Heart left ventricle (tissue), 16 donors: Measurements from ENCODE around the gene FOXM1. TPM values are rescaled to one million over a fixed set of nuclear protein-coding genes. Genes with fewer than 3 reads are reported as not detected.
A peak's percentile ranks its signal among the peaks of the same experiment; 100 is the strongest.

Experiments
- ATAC-seq, 4 donors: fragments of 200-7000 bp; cut with Tn5 transposase; one replicate each; pipeline ENCODE4 v1.9.1; 2020 to 2022; ENCODE audit warnings: moderate library complexity in 4 of 4, mild to moderate bottlenecking in 3 of 4, moderate number of reproducible peaks in 1 of 4
- DNase-seq, 5 donors: peaks; one replicate each; pipeline ENCODE4 v3.0.0-alpha.2; 2020
- H3K27ac ChIP-seq, 12 donors: fragments of 200-600 bp; sonication (generic) in 4 of 12; one replicate each; pipeline versions ENCODE4 v1.5.0 to v1.8.0; 2016 to 2022; ENCODE audit warnings: mild to moderate bottlenecking in 2 of 12
- H3K27me3 ChIP-seq, 9 donors: fragments of 200-600 bp; sonication (generic) in 2 of 9; one replicate each; pipeline versions ENCODE4 v1.5.1 to v1.8.0; 2016 to 2022; ENCODE audit warnings: mild to moderate bottlenecking in 3 of 9
- H3K36me3 ChIP-seq, 9 donors: fragments of 200-600 bp; sonication (generic) in 2 of 9; one replicate each; pipeline versions ENCODE4 v1.5.0 to v1.8.0; 2018 to 2022; ENCODE audit warnings: mild to moderate bottlenecking in 2 of 9
- H3K4me1 ChIP-seq, 12 donors: fragments of 200-600 bp; sonication (generic) in 4 of 12; one replicate each; pipeline versions ENCODE4 v1.5.0 to v1.8.0; 2016 to 2022; ENCODE audit warnings: mild to moderate bottlenecking in 3 of 12
- H3K4me3 ChIP-seq, 12 donors: fragments of 200-600 bp; sonication (generic) in 4 of 12; one replicate each; pipeline versions ENCODE4 v1.5.0 to v1.8.0; 2017 to 2022; ENCODE audit warnings: mild to moderate bottlenecking in 9 of 12, moderate library complexity in 4 of 12
- H3K9me3 ChIP-seq, 12 donors: fragments of 200-600 bp; sonication (generic) in 4 of 12; one replicate each; pipeline versions ENCODE4 v1.5.0 to v1.8.0; 2016 to 2022; ENCODE audit warnings: mild to moderate bottlenecking in 1 of 12
- POLR2A ChIP-seq, 2 donors: fragments of 450-650 bp; IDR thresholded peaks; one replicate each; pipeline ENCODE4 v1.6.1; 2017; ENCODE audit warnings: antibody characterized with exemption in 2 of 2, mild to moderate bottlenecking in 2 of 2, moderate library complexity in 2 of 2
- WGBS, 4 donors: extraction: QIAGEN DNeasy Blood & Tissue Kit in 2 of 4; methylation state at CpG; one replicate each; pipeline versions ENCODE4 v1.1.5 to v1.1.7; 2013 to 2018; 5-methylcytosine and 5-hydroxymethylcytosine counted together
- intact Hi-C, 10 donors: fragments of 100-400 bp; cut with DNase I; formaldehyde crosslinking; loops; one replicate each; pipeline versions ENCODE4 v1.11.1 to v1.14.2; 2022
- polyA plus RNA-seq, 2 donors: library from polyadenylated mRNA; stranded (reverse); fragments of 200-250 nt; gene quantifications; one replicate each; pipeline ENCODE4 v1.2.3, GENCODE V29; 2013
- total RNA-seq, 9 donors: library from RNA; depleted of rRNA in 2 of 9; stranded (reverse); fragments of >200 nt in 2 of 9; fragmentation: NEBNext Ultra II Directional in 3 of 9; extraction: Animal tissue kit (Norgen Biotek cat#: 25700) in 3 of 9; gene quantifications; one replicate each; pipeline versions ENCODE4 v1.1.0 to v1.2.4, GENCODE V29; 2016 to 2023
- TF ChIP-seq, protein P1 (sequence below), 12 donors: fragments of 200-600 bp; sonication (generic) in 4 of 12; IDR thresholded peaks; one replicate each; pipeline versions ENCODE4 v1.5.0 to v1.8.0; 2018 to 2022; ENCODE audit warnings: antibody characterized with exemption in 12 of 12, mild to moderate bottlenecking in 5 of 12
- donor health status: ischemic (EF 13 %, LVEDD 7.1; RV severe dilation, severe dysfunction).
- donor health status: healthy with polysubstance abuse.
- donor health status: DM: no; HTN: yes; CAD: no.
- donor health status: DM: no; HTN: no; CAD: no.
- donor health status: ischemic (EF 25% LVEDD 6.9; RV normal size, moderate dysfunction).
- donor health status: ischemic (EF 25% LVEDD 5.7; RV mildly dilated, moderate dysfunction).
- donor health status: healthy.
- donor health status: DM: yes; HTN: yes; CAD: no.
- donor health status: ischemic (EF 35%, LVEDD 5.7; RV mildly dilated, moderate dysfunction).
- donor health status: nonischemic (EF 11% LVEDD 7.7; RV severe dilation, severe dysfunction).
- donor health status: DM: yes; HTN: yes; CAD: no.
- donor health status: PGD.
- donor health status: ischemic (EF 29% LVEDD 5.4; RV normal size, mild dysfunction).
- donor health status: nonischemic (EF 23%, LVEDD 6.1; RV moderate dilation, normal function).

The FOXM1 gene
- total and polyA plus RNA-seq, 11 donors, result 0.08 to 13.5 (median 0.38) TPM

DNA sequence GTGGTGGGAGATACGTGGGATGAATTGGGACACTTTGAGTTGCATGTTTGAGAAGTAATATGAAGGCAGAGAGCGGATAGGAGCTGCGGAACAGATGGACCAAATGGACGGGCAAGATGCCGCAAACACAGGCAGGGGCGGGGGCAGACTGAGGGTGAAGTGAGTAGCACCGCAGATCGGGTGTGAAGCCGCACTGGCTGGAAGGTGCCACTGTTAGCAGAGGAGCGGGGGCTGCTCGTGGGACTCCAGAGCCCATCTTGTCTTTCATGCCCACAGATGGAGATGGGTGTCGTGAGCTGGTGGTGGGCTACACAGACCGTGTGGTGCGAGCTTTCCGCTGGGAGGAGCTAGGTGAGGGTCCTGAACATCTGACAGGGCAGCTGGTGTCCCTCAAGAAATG is 57.2 kb downstream of the FOXM1 start:
- H3K27ac ChIP-seq, result no peak overlapping the region
- H3K4me3 ChIP-seq, result no peak overlapping the region
- H3K27me3 ChIP-seq, result no peaks in the 10 kb centered on the region
- 92 to 96% (median 95%) methylated on average over 15 of the region's 15 CpGs for WGBS, 4 donors
- peaks cover 0 to 2% (median 0%) of the 10 kb centered on the region in 12 donors for H3K4me1 ChIP-seq
- no peak for TF ChIP-seq POLR2A (IDR thresholded peaks at IDR 0.05)
- TF ChIP-seq, protein P1, sequence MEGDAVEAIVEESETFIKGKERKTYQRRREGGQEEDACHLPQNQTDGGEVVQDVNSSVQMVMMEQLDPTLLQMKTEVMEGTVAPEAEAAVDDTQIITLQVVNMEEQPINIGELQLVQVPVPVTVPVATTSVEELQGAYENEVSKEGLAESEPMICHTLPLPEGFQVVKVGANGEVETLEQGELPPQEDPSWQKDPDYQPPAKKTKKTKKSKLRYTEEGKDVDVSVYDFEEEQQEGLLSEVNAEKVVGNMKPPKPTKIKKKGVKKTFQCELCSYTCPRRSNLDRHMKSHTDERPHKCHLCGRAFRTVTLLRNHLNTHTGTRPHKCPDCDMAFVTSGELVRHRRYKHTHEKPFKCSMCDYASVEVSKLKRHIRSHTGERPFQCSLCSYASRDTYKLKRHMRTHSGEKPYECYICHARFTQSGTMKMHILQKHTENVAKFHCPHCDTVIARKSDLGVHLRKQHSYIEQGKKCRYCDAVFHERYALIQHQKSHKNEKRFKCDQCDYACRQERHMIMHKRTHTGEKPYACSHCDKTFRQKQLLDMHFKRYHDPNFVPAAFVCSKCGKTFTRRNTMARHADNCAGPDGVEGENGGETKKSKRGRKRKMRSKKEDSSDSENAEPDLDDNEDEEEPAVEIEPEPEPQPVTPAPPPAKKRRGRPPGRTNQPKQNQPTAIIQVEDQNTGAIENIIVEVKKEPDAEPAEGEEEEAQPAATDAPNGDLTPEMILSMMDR (IDR thresholded peaks at IDR 0.05), result no peak
- H3K9me3 ChIP-seq, result no peaks in the 10 kb centered on the region
- intact Hi-C loops, result loop anchor here in 1 of 10 donors (5.0 kb wide), 1 partner anchor 52 kb away; no protein-coding TSS in a partner anchor
- DNase-seq (no peak), ATAC-seq (no peak)
- peaks cover 0 to 91% (median 73%) of the 10 kb centered on the region in 9 donors for H3K36me3 ChIP-seq

DNA sequence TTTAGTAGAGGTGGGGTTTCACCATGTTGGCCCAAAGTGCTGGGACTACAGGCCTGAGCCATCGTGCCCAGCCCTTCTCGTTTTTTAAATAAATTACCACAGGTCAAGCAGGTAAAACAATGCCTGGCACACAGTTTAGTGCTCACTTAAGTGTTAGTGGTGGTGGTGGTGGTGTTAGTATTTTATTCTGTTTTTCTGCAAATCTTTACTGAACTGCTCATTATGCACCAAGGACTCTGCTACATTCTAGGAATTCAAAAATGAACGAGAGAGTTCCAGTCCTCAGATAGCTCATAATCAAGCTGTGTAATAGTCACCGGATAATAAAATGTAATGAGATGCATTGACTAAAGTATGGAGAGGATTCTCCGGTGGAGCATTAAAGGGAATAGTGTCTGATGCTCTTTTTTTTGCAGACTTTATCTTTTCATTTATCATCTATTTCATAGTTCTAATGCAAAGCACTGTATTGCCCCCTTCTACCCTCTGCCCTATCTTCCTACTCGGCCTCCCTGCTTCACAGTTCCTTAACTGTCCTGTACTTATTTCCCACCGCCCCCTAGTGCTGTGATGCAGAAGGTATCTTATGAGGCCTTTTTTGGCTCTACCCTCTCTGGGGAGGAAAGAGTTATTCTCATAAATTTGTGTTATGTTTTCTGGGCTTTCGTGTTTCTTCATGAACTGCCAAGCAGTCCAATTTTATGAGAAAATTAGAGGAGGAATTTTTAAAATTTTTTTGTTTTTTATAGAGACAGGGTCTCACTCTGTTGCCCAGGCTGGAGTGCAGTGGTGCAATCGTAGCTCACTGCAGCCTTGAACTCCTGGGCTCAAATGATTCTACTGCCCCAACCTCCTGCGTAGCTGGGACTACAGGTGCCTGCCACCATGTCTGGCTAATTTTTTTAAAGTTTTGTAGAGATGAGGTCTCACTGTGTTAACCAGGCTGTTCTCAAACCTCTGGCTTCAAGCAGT is 63.5 kb downstream of the FOXM1 start:
- peaks cover 0 to 23% (median 17%) of the 10 kb centered on the region in 12 donors for H3K4me1 ChIP-seq
- intact Hi-C loops, result loop anchor here in 3 of 10 donors (2.0 kb wide), 2 partner anchors 17 to 19 kb away; partner anchors contain the start of gene FKBP4 (in 2 of the 3)
- no peaks in the 10 kb centered on the region for H3K9me3 ChIP-seq
- peak overlapping the region; percentile 53 to 90 (median 72) for H3K4me3 ChIP-seq
- WGBS, 4 donors, result 17 to 19% (median 18%) methylated on average over 10 of the region's 10 CpGs
- DNase-seq (peak in 2 of 5 donors; percentile 33 to 60), ATAC-seq (peak in 2 of 4 donors; percentile 47 to 50)
- peak overlapping the region; percentile 77 to 98 (median 95) for H3K27ac ChIP-seq
- H3K36me3 ChIP-seq, result peaks cover 0 to 33% (median 16%) of the 10 kb centered on the region in 9 donors
- TF ChIP-seq POLR2A (IDR thresholded peaks at IDR 0.05), result no peak
- TF ChIP-seq, protein P1 (IDR thresholded peaks at IDR 0.05), result peak in 11 of 12 donors; percentile 29 to 64 (median 55)
- H3K27me3 ChIP-seq, result no peaks in the 10 kb centered on the region

DNA sequence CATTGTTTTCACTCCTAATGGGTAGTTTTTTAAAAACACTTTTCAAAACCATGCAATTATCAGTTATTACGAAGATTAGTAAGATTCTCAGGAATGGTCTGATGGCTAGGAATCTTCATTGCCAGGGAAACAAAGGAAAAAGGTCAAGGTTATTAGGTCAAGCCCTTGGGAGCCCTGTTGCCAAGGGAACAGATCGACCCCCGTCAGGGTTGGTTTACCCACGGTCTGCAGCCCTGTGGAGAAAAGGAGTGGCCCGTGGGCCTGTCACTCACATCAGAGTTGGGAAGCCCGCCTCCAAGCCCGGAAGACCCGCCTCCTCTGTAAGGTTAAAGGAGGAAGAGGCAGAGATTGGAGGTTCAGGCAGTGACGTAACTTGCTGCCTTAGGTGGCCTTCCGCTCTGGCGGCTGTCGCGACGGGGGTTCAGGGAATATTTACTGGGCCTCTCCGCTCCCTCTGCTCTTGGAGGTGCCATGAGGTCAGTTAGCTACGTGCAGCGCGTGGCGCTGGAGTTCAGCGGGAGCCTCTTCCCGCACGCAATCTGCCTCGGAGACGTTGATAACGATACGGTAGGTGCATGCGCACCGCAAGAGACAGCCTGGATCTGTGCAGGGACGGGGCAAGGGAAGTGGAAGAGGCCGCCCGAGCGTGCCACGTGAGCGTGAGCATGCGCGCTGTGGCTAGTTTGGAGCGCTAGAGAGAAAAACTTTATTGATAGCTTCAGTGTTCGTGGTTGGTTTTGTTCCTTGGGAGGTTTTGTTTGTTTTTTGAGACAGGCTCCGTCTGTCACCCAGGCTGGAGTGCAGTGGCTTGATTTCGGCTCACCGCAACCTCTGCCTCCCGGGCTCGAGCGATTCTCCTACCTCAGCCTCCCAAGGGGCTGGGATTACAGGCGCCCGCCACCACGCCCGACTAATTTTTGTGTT is 64.4 kb downstream of the FOXM1 start, which contains the start of gene ITFG2:
TSS of gene ITFG2 (plus strand) at position 379 of the 924 bp plus-strand sequence. CDS start at position 472, 93 bp downstream.
- intact Hi-C loops, result loop anchor here in 3 of 10 donors (2.0 kb wide), 2 partner anchors 16 to 18 kb away; partner anchors contain the start of gene FKBP4 (in 2 of the 3)
- Histone ChIP-seq H3K9me3 (no peaks in the 10 kb centered on the region), H3K4me3 (peak within 1 kb of the TSS; percentile 53 to 90 (median 72)), H3K27me3 (no peaks in the 10 kb centered on the region), H3K4me1 (peaks cover 0 to 23% (median 17%) of the 10 kb centered on the region in 12 donors), H3K27ac (peak within 1 kb of the TSS; percentile 77 to 98 (median 95)), H3K36me3 (peaks cover 0 to 23% (median 9%) of the 10 kb centered on the region in 9 donors)
- ATAC-seq (peak; percentile 98 to 99 (median 99)), DNase-seq (peak; percentile 98 to 100 (median 99))
- TF ChIP-seq, protein P1 (IDR thresholded peaks at IDR 0.05), result no peak
- TF ChIP-seq POLR2A (IDR thresholded peaks at IDR 0.05), result peak in 1 of 2 donors; percentile 89
- WGBS, 4 donors, result 0 to 1% (median 0%) methylated on average over 48 of the region's 48 CpGs
